ENCODE measurements around the gene TOR4A.
A peak's percentile ranks its signal among the peaks of the same experiment; 100 is the strongest.
"Not testable (repeated sequence)": the region's sequence is repeated elsewhere in the genome, so short reads cannot be mapped to it uniquely, and the experiment has no call there.

TOR4A gene

DNA sequence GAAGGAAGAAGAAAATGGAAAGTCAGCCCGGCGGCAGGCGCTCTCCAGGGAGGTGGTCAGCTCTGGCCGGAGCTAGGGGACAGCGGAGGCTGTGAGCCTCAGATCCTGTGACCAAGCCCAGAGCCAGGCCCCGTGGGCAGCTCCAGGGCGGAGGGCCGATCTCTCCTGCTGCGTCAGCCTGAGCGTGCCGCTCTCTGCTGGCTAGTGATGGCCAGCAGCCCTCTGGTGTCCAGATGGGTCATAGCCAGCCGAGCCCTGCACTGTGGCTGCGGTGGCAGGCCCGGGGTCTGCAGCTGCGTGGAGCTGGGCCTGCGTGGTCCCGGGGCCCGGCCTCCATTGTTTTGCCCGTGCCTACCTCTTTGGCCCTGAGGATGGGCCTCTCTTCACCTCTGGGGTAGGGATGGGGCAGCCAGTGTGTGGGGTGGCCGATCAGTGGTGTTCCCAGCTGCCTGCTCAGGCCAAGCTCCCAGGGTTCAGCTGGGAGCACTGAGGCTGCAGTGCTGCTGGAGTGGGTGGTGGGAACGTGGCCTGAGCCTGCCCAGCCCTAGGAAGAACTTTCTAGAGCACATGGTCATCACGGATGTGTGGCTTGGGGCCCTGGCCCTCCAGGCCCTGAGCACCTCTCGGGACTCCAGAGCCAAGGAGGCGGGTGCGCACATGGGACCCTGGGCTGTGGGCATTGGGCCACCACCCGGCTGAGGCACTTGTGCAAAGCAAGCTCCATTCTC is 41.6 kb downstream of the TOR4A start:
- DNase-seq (ENCODE audit: low spot score), result no peak

DNA sequence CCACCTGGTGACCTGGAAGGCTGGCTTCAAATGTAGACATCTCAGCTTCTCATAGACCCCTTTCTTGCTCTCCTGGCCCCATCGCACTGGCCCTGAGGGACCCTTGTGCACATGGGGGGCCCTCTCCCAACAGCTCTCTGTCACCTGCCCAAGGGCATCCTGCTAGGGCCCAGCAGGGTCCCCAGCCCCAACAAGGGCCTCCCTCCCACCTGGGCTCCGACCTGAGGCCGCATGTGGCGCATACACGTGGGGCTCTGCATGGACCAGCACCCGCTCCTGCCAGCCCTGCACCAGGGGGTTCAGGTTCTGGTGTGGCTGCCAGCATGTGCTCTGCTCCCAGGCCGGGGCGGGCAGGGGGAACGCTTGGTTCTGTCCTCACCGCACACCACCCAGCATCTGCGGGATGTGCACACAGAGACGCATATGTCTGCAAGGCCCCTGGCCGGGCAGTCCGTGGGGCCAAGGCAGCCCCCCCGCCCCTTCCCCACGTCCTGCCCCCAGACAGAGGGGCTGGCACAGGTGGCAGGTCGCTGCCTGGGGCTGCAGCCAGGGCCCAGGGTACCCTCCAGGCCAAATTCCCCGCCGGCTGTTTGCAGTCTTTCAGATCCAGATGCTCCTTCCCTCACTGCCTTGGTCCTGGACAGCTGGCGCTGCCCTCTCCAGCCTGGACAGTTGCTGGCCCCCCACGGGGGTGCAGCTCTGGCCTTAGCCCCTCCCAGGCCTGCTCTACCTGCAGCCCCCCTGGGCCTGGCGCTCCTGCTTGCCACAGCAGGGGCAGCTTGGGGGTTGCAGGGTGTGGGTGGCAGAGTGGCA is 42.4 kb downstream of the TOR4A start:
- DNase-seq (ENCODE audit: low spot score), result no peak

DNA sequence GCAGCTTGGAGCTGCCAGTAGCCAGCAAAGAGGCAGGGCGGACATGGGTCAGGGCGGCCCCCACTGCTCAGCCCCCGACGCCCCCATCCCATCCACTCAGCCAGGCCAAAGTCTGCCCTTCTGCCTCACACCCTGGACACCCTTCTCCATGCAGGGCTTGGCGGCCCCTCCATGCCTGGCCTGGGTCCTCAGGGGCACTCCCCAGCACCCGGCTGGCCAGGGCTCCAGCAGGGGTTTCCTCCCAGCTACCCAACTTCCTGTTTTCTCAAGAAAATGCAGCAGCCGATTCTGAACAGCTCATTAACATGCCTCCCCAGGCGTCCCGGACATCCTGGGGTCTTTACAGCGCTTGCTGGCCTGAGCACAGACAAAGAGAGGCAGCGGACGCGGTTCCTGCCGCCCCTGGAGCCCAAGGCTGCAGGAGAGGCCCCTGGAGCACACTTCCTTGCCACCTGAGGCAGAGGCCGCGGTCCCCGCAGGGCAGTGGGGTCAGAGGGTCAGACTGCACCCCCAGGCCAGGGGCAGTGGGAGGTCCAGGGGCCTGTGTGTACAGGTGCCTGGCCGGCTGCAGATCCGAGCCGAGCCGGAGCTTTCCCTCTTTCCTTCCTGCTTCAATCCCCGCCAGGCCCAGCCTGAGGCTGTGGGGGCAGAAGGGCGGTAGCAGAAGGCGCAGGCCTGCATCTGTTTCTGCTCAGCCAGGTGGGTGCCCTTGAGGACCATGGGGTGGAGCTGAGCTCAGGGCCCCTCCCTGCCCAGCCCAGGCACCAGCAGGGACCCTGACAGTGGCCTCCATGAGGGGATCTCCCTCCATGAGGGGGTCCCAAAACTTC is 43.2 kb downstream of the TOR4A start:
- DNase-seq (ENCODE audit: low spot score), result no peak

DNA sequence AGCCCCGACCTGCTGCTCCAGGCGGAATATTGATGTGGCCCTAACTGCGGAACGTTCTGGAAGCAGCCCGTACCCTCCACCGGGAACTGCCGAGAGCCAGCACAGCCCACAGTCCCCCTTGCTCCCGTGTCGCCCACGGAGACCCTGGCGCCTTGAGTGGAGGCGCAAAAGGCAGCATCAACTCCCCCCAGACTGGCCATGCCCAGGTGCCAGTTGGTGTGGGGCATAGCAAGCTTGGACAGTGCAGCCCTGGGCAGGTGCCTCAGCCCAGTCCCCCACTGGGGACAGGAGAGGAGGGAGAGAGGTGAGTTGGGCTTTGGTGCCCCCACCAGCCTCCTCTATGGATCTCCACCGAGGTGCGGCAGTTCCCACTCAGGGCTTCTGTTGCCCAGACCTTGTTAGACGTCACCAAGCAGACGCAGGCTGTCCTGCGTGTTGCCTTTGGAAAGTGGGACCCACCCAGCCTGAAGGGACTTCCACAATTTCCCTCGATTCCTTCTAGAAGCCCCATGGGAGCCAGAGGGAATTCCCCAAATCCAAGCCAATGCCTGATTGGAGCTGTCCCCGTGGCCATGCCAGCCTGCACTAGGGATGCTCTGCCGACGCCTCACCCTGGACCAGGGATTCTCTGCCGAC is 44.3 kb downstream of the TOR4A start:
- DNase-seq (ENCODE audit: low spot score), result no peak

DNA sequence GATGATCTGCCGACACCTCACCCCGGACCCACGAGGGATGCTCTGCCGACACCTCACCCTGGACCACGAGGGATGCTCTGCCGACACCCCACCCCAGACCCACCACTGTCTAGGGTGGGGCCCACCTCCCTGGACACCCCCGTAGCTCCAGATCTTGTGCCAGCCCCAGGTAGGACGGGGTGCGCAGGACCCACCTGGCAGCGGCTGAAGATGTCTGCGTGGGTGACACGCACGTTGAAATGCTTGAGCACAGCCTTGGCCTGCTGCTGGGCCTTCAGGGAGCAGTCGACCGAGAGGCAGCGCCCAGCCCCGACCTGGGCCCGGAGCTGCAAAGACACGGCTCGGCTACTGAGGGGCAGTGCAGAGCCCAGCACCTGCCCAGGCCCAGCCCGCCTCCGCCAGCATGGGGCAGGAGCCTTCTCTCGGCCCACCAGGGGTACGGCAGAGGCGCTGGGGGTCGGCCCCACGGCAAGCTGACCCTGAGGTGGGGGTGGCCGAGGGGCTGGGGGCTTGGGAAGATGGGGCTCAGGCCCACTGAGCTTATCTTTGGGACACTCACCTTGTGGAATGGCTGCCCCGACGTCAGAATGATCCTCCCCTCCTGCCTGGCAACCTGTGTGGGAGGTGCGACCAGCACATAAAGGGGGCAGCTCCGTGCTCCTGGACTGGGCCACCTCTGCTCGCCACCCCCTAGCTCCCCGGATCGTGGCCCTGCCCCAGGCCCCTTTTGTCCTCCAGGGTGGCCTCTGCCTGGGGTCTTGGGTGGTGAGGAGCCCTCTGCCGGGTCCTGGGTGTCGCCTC is 46.2 kb downstream of the TOR4A start:
- DNase-seq (ENCODE audit: low spot score), result no peak

DNA sequence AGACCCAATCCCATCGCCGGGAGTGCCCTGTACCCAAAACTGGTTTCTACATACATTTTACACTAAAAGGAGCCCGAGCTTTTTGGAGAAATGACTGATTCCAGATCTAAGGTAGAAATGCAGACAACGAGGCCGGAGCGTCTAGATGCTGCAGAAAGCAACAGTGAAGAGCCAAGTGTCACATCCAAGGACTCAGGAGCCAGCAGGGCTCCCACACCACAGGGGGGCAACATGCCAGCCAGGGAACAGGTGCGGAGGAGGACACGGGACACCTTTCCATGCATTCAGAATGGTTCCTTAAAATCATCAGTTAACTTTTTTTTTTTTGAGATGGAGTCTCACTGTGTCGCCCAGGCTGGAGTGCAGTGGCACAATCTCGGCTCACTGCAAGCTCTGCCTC is 47.6 kb downstream of the TOR4A start:
- DNase-seq (ENCODE audit: low spot score), result no peak

DNA sequence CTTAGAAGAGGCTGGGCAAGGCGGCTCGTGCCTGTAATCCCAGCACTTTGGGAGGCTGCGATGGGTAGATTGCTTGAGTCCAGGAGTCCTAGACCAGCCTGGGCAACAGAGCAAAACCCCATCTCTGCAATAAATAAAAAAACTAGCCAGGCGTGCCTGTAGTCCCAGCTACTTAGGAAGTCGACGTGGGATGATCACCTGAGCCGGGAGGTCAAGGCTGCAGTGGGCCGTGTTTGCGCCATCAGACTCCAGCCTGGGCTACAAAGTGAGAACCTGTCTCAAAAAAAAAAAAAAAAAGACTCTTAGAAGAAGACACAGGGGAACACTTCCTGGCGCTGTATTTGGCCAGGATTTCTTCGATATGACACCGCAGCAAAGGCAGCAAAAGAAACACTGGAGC is 48.3 kb downstream of the TOR4A start:
- DNase-seq (ENCODE audit: low spot score), result no peak

DNA sequence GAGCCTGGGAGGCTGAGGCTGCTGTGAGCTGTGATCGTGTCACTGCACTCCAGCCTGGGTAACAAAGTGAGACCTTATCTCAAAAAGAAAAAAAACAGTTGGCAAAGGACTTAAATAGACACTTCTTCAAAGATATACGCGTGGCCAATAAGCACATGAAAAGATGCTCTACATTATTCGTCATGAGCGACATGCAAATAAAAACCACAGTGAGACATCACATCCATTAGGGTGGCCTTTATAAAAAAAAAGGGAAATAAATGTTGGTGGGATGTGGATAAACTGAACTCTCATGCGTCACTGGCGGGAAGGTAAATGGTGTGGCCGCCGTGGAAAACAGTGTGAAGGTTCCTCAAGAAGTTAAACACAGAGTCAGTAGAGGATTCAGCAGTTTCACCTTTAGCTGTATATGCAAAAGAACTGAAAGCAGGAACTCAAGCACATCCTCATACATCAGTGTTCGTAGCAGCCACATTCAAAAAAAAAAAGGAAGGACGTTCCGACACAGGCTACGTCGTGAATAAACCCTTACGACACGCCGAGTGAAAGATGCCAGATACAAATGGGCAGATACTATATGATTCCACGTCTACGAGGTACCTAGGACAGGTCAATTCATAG is 49.0 kb downstream of the TOR4A start:
- no peak for DNase-seq (ENCODE audit: low spot score)

DNA sequence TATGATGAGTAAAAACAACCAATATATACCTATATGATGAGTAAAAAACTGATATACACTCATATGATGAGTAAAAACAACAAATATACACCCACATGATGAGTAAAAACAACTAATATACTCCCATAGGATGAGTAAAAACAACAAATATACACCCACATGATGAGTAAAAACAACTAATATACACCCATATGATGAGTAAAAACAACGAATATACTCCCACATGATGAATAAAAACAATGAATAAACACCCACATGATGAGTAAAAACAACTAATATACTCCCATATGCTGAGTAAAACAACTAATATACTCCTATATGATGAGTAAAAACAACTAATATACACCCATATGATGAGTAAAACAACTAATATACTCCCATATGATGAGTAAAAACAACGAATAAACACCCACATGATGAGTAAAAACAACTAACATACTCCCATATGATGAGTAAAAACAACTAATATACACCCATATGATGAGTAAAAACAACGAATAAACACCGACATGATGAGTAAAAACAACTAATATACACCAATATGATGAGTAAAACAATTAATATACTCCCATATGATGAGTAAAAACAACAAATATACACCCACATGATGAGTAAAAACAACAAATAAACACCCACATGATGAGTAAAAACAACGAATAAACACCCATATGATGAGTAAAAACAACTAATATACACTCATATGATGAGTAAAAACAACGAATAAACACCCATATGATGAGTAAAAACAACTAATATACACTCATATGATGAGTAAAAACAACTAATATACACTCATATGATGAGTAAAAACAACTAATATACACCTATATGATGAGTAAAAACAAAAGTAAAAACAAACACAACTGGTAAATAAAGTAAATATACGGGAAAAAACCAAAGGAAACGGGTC is 50.4 kb downstream of the TOR4A start:
- DNase-seq (ENCODE audit: low spot score), result peak; percentile 65

DNA sequence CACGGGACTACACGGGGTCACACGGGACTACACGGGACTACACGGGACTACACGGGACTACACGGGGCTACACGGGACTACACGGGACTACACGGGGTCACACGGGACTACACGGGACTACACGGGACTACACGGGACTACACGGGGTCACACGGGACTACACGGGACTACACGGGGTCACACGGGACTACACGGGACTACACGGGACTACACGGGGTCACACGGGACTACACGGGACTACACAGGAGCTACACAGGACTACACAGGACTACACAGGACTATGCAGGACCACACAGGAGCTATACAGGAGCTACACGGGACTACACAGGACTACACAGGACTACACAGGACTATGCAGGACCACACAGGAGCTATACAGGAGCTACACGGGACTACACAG is 52.1 kb downstream of the TOR4A start:
- DNase-seq (ENCODE audit: low spot score), result not testable (repeated sequence)

DNA sequence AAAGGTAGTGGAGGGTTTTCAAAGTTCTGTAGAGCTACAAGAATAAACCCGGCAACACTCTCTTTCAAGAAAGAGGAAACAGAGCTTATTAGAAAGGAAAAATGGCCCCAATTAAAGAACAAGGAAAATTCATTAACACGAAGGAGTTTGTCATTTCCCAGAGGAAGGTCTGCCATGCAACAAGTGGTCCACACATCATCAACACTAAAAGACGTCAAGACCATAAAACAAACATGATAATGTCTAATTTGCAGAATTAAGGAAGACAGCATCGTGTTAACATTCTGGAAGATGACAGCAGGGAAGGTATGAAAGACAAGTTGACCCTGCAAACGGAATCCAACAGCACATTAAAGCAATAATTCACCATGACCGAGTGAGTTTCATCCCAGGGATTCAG is 53.2 kb downstream of the TOR4A start:
- no peak for DNase-seq (ENCODE audit: low spot score)

DNA sequence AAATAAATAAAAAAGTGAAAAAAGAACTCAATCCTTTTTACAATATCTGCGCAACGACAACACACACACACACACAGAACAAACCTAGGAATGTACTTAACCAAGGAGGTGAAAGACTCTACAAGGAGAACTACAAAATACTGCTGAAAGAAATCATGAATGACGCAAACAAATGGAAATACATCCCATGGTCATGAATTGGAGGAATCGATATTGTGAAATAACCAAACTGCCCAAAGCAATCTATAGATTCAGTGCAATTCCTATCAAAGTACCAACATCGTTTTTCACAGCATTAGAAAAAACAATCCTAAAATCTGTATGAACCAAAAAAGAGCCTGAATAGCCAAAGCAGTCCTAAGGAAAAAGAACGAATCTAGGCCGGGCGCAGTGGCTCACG is 54.4 kb downstream of the TOR4A start:
- no peak for DNase-seq (ENCODE audit: low spot score)
